Uterus (tissue), 2 donors: Measurements from ENCODE around the gene RASAL1.

Experiments used
- CTCF ChIP-seq, 4 experiments: fragments of 200-600 bp in 2 of 4; fragments of 450-650 bp in 2 of 4; sonication (generic) in 2 of 4; IDR thresholded peaks; one replicate each; pipeline ENCODE4 v1.5.1; 2016 to 2019; ENCODE audit warnings: antibody characterized with exemption in 4 of 4, mild to moderate bottlenecking in 2 of 4, moderate library complexity in 1 of 4
- POLR2A ChIP-seq, 2 donors: fragments of 450-650 bp; IDR thresholded peaks; one replicate each; pipeline ENCODE4 v1.6.1; 2016; ENCODE audit warnings: antibody characterized with exemption in 2 of 2, mild to moderate bottlenecking in 1 of 2, moderate library complexity in 1 of 2

GRCh38 chr12:113163030-113163360 lies 27.4 kb upstream of the RASAL1 start:
- TF ChIP-seq CTCF (IDR thresholded peaks at IDR 0.05) (no peak), POLR2A (IDR thresholded peaks at IDR 0.05) (no peak)
